Heart left ventricle (tissue), 13 donors: ENCODE results near the gene PFN2.

Experiments
- POLR2A ChIP-seq, 2 donors: fragments of 450-650 bp; IDR thresholded peaks; one replicate each; pipeline ENCODE4 v1.6.1; 2017; ENCODE audit warnings: antibody characterized with exemption in 2 of 2, mild to moderate bottlenecking in 2 of 2, moderate library complexity in 2 of 2
- TF ChIP-seq, protein P1 (sequence below), 12 donors: fragments of 200-600 bp; sonication (generic) in 4 of 12; IDR thresholded peaks; one replicate each; pipeline versions ENCODE4 v1.5.0 to v1.8.0; 2018 to 2022; ENCODE audit warnings: antibody characterized with exemption in 12 of 12, mild to moderate bottlenecking in 5 of 12
- donor health status: ischemic (EF 13 %, LVEDD 7.1; RV severe dilation, severe dysfunction).
- donor health status: DM: no; HTN: yes; CAD: no.
- donor health status: DM: no; HTN: no; CAD: no.
- donor health status: ischemic (EF 25% LVEDD 6.9; RV normal size, moderate dysfunction).
- donor health status: ischemic (EF 25% LVEDD 5.7; RV mildly dilated, moderate dysfunction).
- donor health status: ischemic (EF 35%, LVEDD 5.7; RV mildly dilated, moderate dysfunction).
- donor health status: nonischemic (EF 11% LVEDD 7.7; RV severe dilation, severe dysfunction).
- donor health status: DM: yes; HTN: yes; CAD: no.
- donor health status: PGD.
- donor health status: ischemic (EF 29% LVEDD 5.4; RV normal size, mild dysfunction).
- donor health status: nonischemic (EF 23%, LVEDD 6.1; RV moderate dilation, normal function).

GRCh38 chr3:149968216-149968615 lies 2.5 kb downstream of the PFN2 start:
- TF ChIP-seq, protein P1, sequence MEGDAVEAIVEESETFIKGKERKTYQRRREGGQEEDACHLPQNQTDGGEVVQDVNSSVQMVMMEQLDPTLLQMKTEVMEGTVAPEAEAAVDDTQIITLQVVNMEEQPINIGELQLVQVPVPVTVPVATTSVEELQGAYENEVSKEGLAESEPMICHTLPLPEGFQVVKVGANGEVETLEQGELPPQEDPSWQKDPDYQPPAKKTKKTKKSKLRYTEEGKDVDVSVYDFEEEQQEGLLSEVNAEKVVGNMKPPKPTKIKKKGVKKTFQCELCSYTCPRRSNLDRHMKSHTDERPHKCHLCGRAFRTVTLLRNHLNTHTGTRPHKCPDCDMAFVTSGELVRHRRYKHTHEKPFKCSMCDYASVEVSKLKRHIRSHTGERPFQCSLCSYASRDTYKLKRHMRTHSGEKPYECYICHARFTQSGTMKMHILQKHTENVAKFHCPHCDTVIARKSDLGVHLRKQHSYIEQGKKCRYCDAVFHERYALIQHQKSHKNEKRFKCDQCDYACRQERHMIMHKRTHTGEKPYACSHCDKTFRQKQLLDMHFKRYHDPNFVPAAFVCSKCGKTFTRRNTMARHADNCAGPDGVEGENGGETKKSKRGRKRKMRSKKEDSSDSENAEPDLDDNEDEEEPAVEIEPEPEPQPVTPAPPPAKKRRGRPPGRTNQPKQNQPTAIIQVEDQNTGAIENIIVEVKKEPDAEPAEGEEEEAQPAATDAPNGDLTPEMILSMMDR (IDR thresholded peaks at IDR 0.05), result no peak
- TF ChIP-seq POLR2A (IDR thresholded peaks at IDR 0.05), result no peak
